Lung (tissue), 12 donors: Measurements from ENCODE around the gene IFRD2. TPM values are rescaled to one million over a fixed set of nuclear protein-coding genes. Genes with fewer than 3 reads are reported as not detected.

Source experiments
- ATAC-seq: fragments of 200-7000 bp; cut with Tn5 transposase; one replicate; pipeline ENCODE4 v1.9.1; 2020; ENCODE audit warnings: moderate number of reproducible peaks; ENCODE audit not compliant: insufficient read depth, low FRiP score
- DNase-seq, 3 donors: peaks; one replicate each; pipeline ENCODE4 v3.0.0-alpha.2; 2013 to 2017
- H3K27ac ChIP-seq, 2 donors: one replicate each; pipeline ENCODE4 v1.5.1; 2013; ENCODE audit warnings: mild to moderate bottlenecking in 2 of 2, moderate library complexity in 2 of 2, control low read depth in 1 of 2, inconsistent platforms in 1 of 2, low read depth in 1 of 2, low read length in 1 of 2
- H3K27me3 ChIP-seq, 3 donors: one replicate each; pipeline ENCODE4 v1.5.1; 2013; ENCODE audit warnings: low read length in 2 of 3; ENCODE audit not compliant: control insufficient read depth in 3 of 3, insufficient read depth in 3 of 3
- H3K36me3 ChIP-seq, 4 donors: one replicate each; pipeline ENCODE4 v1.5.1; 2013; ENCODE audit warnings: low read length in 4 of 4, mild to moderate bottlenecking in 1 of 4, moderate library complexity in 1 of 4; ENCODE audit not compliant: control insufficient read depth in 4 of 4, insufficient read depth in 4 of 4
- H3K4me1 ChIP-seq, 5 donors: one replicate each; pipeline ENCODE4 v1.5.1; 2013; ENCODE audit warnings: low read length in 5 of 5, mild to moderate bottlenecking in 2 of 5, moderate library complexity in 1 of 5; ENCODE audit not compliant: control insufficient read depth in 5 of 5, insufficient read depth in 5 of 5
- H3K4me3 ChIP-seq: one replicate; pipeline ENCODE4 v1.5.1; 2013; ENCODE audit warnings: mild to moderate bottlenecking, control low read depth, moderate library complexity
- H3K9ac ChIP-seq, 2 donors: one replicate each; pipeline ENCODE4 v1.5.1; 2013; ENCODE audit warnings: low read length in 2 of 2, control low read depth in 1 of 2; ENCODE audit not compliant: insufficient read depth in 1 of 2
- H3K9me3 ChIP-seq, 4 donors: one replicate each; pipeline ENCODE4 v1.5.1; 2013; ENCODE audit warnings: low read length in 3 of 4, mild to moderate bottlenecking in 1 of 4, moderate library complexity in 1 of 4; ENCODE audit not compliant: control insufficient read depth in 4 of 4, insufficient read depth in 3 of 4
- CTCF ChIP-seq: IDR thresholded peaks from 2 replicates; pipeline ENCODE4 v1.5.1; 2012; ENCODE audit warnings: mild to moderate bottlenecking; ENCODE audit errors: control extremely low read depth, extremely low read depth
- WGBS, 2 donors: extraction: QIAGEN DNeasy Blood & Tissue Kit; methylation state at CpG; one replicate each; pipeline ENCODE4 v1.1.7; 2013; 5-methylcytosine and 5-hydroxymethylcytosine counted together
- polyA plus RNA-seq, 2 donors: library from polyadenylated mRNA; stranded (reverse); fragments of 200-250 nt; gene quantifications; one replicate each; pipeline ENCODE4 v1.2.1, GENCODE V29; 2013
- total RNA-seq, 2 donors: library from RNA; depleted of rRNA in 1 of 2; stranded (reverse); fragments of >200 nt in 1 of 2; gene quantifications; one replicate each; pipeline ENCODE4 v1.2.1, GENCODE V29; 2014 to 2021
- donor health status: control.
- donor health status: control.
- donor health status: Bipolar disorder and iron deficiency.
- donor health status: healthy.
- donor health status: DM: yes; HTN: yes; CAD: no.

IFRD2 gene
- total and polyA plus RNA-seq, 4 donors: 14.7 to 107 (median 95.1) TPM

GRCh38 chr3:50242851-50243542 is 49.2 kb downstream of the IFRD2 start:
- peak overlapping the region; percentile 84 to 95 for H3K27ac ChIP-seq
- peaks cover 2 to 57% (median 22%) of the 10 kb centered on the region in 5 donors for H3K4me1 ChIP-seq
- WGBS, 2 donors: 11 to 25% methylated on average over 13 to 14 of the region's 14 CpGs
- no peak for TF ChIP-seq CTCF
- H3K9ac ChIP-seq: peak overlapping the region in 1 of 2 donors; percentile 23
- H3K36me3 ChIP-seq: peaks cover 0 to 12% (median 9%) of the 10 kb centered on the region in 4 donors
- H3K27me3 ChIP-seq: no peaks in the 10 kb centered on the region
- peak; percentile 40 to 60 (median 47) for DNase-seq
- peak; percentile 27 for ATAC-seq
- no peak overlapping the region for H3K4me3 ChIP-seq
- no peaks in the 10 kb centered on the region for H3K9me3 ChIP-seq

GRCh38 chr3:50242381-50242770 is 49.9 kb downstream of the IFRD2 start:
- no peaks in the 10 kb centered on the region for H3K9me3 ChIP-seq
- no peaks in the 10 kb centered on the region for H3K27me3 ChIP-seq
- ATAC-seq (no peak), DNase-seq (no peak)
- no peak overlapping the region for H3K4me3 ChIP-seq
- no peak for TF ChIP-seq CTCF
- 11 to 22% methylated on average over 3 of the region's 3 CpGs for WGBS, 2 donors
- peaks cover 2 to 59% (median 22%) of the 10 kb centered on the region in 5 donors for H3K4me1 ChIP-seq
- peaks cover 0 to 11% (median 8%) of the 10 kb centered on the region in 4 donors for H3K36me3 ChIP-seq
- H3K27ac ChIP-seq: peak overlapping the region; percentile 84 to 95
- H3K9ac ChIP-seq: no peak overlapping the region

- no peak for DNase-seq
- no peak overlapping the region for H3K9ac ChIP-seq
These were observed 50.4 kb downstream of the IFRD2 start for GRCh38 chr3:50241713-50242380.

More at GRCh38 chr3:50241713-50242380, 50.4 kb downstream of the IFRD2 start:
- 40 to 43% methylated on average over 7 of the region's 7 CpGs for WGBS, 2 donors
- Histone ChIP-seq H3K27ac (peak overlapping the region; percentile 84 to 95), H3K36me3 (peaks cover 0 to 11% (median 6%) of the 10 kb centered on the region in 4 donors), H3K4me3 (no peak overlapping the region), H3K4me1 (peaks cover 2 to 57% (median 20%) of the 10 kb centered on the region in 5 donors), H3K27me3 (no peaks in the 10 kb centered on the region), H3K9me3 (no peaks in the 10 kb centered on the region)
- no peak for TF ChIP-seq CTCF
- no peak for ATAC-seq
